SU-DHL-6 (cell line): ENCODE results near the gene AHSP.

Source experiments
- H2AFZ ChIP-seq: fragments of 200-600 bp; sonication (generic); 2 replicates; pipeline ENCODE4 v1.6.1; 2014; ENCODE audit warnings: low read depth, mild to moderate bottlenecking, moderate library complexity, mixed read lengths, antibody characterized with exemption, low read length; ENCODE audit not compliant: severe bottlenecking
- H3F3A ChIP-seq: fragments of 200-600 bp; shearing (Covaris generic); 2 replicates; pipeline ENCODE4 v1.6.0; 2016; ENCODE audit warnings: antibody characterized with exemption, mild to moderate bottlenecking; ENCODE audit not compliant: insufficient read depth
- H3K27ac ChIP-seq: fragments of 200-600 bp; sonication (generic); 2 replicates; pipeline ENCODE4 v1.5.1; 2016; ENCODE audit warnings: low read depth, mild to moderate bottlenecking, low read length, moderate library complexity, mixed read lengths
- H3K27me3 ChIP-seq: fragments of 200-600 bp; sonication (generic), shearing (Covaris generic); 2 replicates; pipeline ENCODE4 v1.6.0; 2014; ENCODE audit warnings: mild to moderate bottlenecking, low read length
- H3K36me3 ChIP-seq: fragments of 200-600 bp; sonication (generic); 2 replicates; pipeline ENCODE4 v1.6.1; 2014; ENCODE audit warnings: mild to moderate bottlenecking, low read length, mixed read lengths
- H3K4me2 ChIP-seq: fragments of 300-600, 200-600 bp; shearing (Covaris generic), sonication (generic); 2 replicates; pipeline ENCODE4 v1.6.0; 2014; ENCODE audit warnings: low read length, low read depth, mild to moderate bottlenecking; ENCODE audit not compliant: poor library complexity, severe bottlenecking
- H3K4me3 ChIP-seq: fragments of 200-600 bp; sonication (generic); 2 replicates; pipeline ENCODE4 v1.5.1; 2014; ENCODE audit warnings: antibody characterized with exemption, low read length, mild to moderate bottlenecking, mixed read lengths; ENCODE audit not compliant: insufficient read depth, poor library complexity, severe bottlenecking
- H3K79me2 ChIP-seq: fragments of 200-600 bp; sonication (generic); 2 replicates; pipeline ENCODE4 v1.6.1; 2014; ENCODE audit warnings: mild to moderate bottlenecking, low read length, moderate library complexity; ENCODE audit not compliant: insufficient read depth
- H3K9ac ChIP-seq: fragments of 200-600 bp; sonication (generic); 2 replicates; pipeline ENCODE4 v1.7.0; 2014; ENCODE audit warnings: mild to moderate bottlenecking, low read length
- H3K9me2 ChIP-seq: fragments of 200-600 bp; sonication (generic); replicated peaks from 2 replicates; pipeline ENCODE4 v1.6.1; 2014; ENCODE audit warnings: low read length; ENCODE audit not compliant: insufficient read depth
- H3K9me3 ChIP-seq: fragments of 200-600 bp; sonication (generic); 2 replicates; pipeline ENCODE4 v1.6.1; 2014; ENCODE audit warnings: low read length, mixed read lengths; ENCODE audit not compliant: insufficient read depth
- H4K20me1 ChIP-seq: fragments of 200-600 bp; sonication (generic); 2 replicates; pipeline ENCODE4 v1.6.1; 2014; ENCODE audit warnings: low read depth, mild to moderate bottlenecking, antibody characterized with exemption, low read length, moderate library complexity, mixed read lengths
- EZH2phosphoT487 ChIP-seq: fragments of 200-600 bp; sonication (generic), shearing (Covaris generic); conservative IDR thresholded peaks from 2 replicates; pipeline ENCODE4 v1.6.1; 2018; ENCODE audit warnings: mild to moderate bottlenecking, antibody characterized with exemption, low read length, moderate library complexity, mixed read lengths
- TF ChIP-seq, protein P1 (sequence below): fragments of 200-600 bp; sonication (generic); IDR thresholded peaks from one replicate; pipeline ENCODE4 v1.5.1; 2017; ENCODE audit warnings: antibody characterized with exemption, mild to moderate bottlenecking, low read length, moderate library complexity; ENCODE audit not compliant: insufficient read depth, poor library complexity, severe bottlenecking

AHSP gene

DNA sequence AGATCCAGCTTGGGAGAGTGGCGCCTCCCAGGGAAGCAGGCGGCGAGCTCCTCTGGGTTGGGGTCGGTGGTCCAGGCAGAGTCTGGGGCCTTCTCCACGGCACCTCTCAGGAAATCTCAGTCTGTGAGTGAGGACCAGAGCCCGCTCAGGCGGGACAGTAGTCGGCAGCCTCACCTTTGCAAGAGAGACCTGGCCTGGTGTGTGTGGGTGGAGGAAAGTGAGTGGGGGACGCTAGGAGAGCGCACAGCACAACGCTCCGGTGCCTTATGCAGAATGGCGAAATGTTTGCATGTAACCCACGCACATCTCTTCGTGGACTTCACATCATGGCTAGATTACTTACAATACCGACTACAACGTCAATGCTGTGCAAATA is 2.2 kb downstream of the AHSP start:
- Histone ChIP-seq H3K9ac (no peak overlapping the region), H3K79me2 (no peaks in the 10 kb centered on the region), H3K9me2 (no peaks in the 10 kb centered on the region), H4K20me1 (no peaks in the 10 kb centered on the region), H3K4me3 (no peak overlapping the region), H3K27ac (no peak overlapping the region), H3K27me3 (no peaks in the 10 kb centered on the region), H2AFZ (no peak overlapping the region), H3K4me2 (no peak overlapping the region), H3F3A (no peaks in the 10 kb centered on the region), H3K36me3 (no peaks in the 10 kb centered on the region), H3K9me3 (no peaks in the 10 kb centered on the region)
- TF ChIP-seq EZH2phosphoT487, result no peak
- TF ChIP-seq, protein P1, sequence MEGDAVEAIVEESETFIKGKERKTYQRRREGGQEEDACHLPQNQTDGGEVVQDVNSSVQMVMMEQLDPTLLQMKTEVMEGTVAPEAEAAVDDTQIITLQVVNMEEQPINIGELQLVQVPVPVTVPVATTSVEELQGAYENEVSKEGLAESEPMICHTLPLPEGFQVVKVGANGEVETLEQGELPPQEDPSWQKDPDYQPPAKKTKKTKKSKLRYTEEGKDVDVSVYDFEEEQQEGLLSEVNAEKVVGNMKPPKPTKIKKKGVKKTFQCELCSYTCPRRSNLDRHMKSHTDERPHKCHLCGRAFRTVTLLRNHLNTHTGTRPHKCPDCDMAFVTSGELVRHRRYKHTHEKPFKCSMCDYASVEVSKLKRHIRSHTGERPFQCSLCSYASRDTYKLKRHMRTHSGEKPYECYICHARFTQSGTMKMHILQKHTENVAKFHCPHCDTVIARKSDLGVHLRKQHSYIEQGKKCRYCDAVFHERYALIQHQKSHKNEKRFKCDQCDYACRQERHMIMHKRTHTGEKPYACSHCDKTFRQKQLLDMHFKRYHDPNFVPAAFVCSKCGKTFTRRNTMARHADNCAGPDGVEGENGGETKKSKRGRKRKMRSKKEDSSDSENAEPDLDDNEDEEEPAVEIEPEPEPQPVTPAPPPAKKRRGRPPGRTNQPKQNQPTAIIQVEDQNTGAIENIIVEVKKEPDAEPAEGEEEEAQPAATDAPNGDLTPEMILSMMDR, result no peak

DNA sequence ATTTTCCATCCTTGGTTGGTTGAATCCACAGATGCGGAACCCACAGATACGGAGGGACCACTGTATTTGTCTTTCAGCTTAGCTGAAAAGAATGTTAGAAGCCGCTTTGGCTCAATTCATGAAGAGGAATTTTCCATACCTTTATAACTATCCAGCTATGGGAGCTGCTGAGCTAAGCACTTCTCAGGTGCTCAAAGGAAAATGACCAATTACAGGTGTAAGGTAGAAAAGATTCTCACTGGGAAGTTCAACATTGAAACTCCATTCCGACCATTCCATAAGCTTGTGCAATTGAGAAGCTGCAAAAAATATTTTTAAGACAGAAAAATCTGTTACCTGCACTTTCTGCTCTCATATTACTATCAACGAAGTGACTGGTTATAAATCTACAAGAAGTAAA is 2.7 kb downstream of the AHSP start:
- Histone ChIP-seq H2AFZ (no peak overlapping the region), H3K79me2 (no peaks in the 10 kb centered on the region), H3F3A (no peaks in the 10 kb centered on the region), H3K27ac (no peak overlapping the region), H3K9me3 (no peaks in the 10 kb centered on the region), H4K20me1 (no peaks in the 10 kb centered on the region), H3K9ac (no peak overlapping the region), H3K4me2 (no peak overlapping the region), H3K9me2 (no peaks in the 10 kb centered on the region), H3K36me3 (no peaks in the 10 kb centered on the region), H3K27me3 (no peaks in the 10 kb centered on the region), H3K4me3 (no peak overlapping the region)
- no peak for TF ChIP-seq EZH2phosphoT487
- TF ChIP-seq, protein P1, result no peak

DNA sequence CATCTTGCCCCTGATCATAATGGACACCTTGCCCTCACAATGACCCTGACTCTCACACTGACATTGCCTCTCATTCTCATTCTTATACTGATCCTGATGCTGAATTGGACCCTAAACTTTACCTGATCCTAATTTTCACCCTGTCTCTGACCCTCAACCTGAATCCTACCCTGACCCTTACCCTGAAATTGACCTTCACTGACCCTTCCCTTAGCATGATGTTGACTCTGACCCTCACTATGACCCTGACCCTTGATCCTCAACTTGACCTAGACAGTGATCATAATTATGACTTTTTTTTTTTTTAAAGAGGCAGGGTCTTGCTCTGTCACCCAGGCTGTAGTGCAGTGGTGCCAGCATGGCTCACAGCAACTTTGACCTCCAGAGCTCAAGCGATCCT is 3.4 kb downstream of the AHSP start:
- no peak overlapping the region for H3K27ac ChIP-seq
- TF ChIP-seq, protein P1, result no peak
- TF ChIP-seq EZH2phosphoT487, result no peak
- no peak overlapping the region for H3K4me2 ChIP-seq
- no peaks in the 10 kb centered on the region for H3F3A ChIP-seq
- H3K9me3 ChIP-seq, result no peaks in the 10 kb centered on the region
- no peaks in the 10 kb centered on the region for H3K27me3 ChIP-seq
- H3K9me2 ChIP-seq, result no peaks in the 10 kb centered on the region
- H3K79me2 ChIP-seq, result no peaks in the 10 kb centered on the region
- H3K9ac ChIP-seq, result no peak overlapping the region
- H3K4me3 ChIP-seq, result no peak overlapping the region
- no peak overlapping the region for H2AFZ ChIP-seq
- no peaks in the 10 kb centered on the region for H3K36me3 ChIP-seq
- H4K20me1 ChIP-seq, result no peaks in the 10 kb centered on the region

DNA sequence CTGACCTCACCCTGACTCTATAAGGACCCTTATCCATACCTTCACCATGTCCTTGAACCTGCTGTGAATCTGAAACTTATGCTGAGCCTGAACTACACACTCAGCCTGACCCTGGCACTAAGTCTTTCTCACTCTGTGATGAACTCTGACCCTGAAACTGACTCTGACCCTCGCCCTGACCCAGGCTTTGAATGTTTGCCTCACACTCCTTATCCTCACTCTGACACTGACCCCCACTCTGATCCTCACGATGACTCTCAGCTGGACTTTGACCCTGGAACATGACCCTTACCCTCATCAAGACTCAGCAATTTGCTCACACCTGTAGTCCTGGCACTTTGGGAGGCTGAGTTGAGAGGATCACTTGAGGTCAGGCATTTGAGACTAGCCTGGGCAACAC is 4.4 kb downstream of the AHSP start:
- Histone ChIP-seq H3K27ac (no peak overlapping the region), H3K79me2 (no peaks in the 10 kb centered on the region), H3K9me2 (no peaks in the 10 kb centered on the region), H3K36me3 (no peaks in the 10 kb centered on the region), H3F3A (no peaks in the 10 kb centered on the region), H2AFZ (no peak overlapping the region), H3K4me3 (no peak overlapping the region), H3K9ac (no peak overlapping the region), H3K4me2 (no peak overlapping the region), H3K9me3 (no peaks in the 10 kb centered on the region), H3K27me3 (no peaks in the 10 kb centered on the region), H4K20me1 (no peaks in the 10 kb centered on the region)
- TF ChIP-seq, protein P1, result no peak
- TF ChIP-seq EZH2phosphoT487, result no peak
